OCI-LY1 (cell line): Measurements from ENCODE around the gene HES5.

Source experiments
- H2AFZ ChIP-seq: fragments of 200-600 bp; sonication (generic), shearing (Covaris generic); 2 replicates; pipeline ENCODE4 v1.6.0; 2014; ENCODE audit warnings: antibody characterized with exemption, mild to moderate bottlenecking, low read length
- H3F3A ChIP-seq: fragments of 200-600 bp; sonication (generic), shearing (Covaris generic); 2 replicates; pipeline ENCODE4 v1.6.0; 2014; ENCODE audit warnings: mild to moderate bottlenecking, antibody characterized with exemption, low read length, moderate library complexity; ENCODE audit not compliant: insufficient read depth
- H3K27ac ChIP-seq: fragments of 200-600 bp; sonication (generic); 2 replicates; pipeline ENCODE4 v1.5.1; 2014; ENCODE audit warnings: low read length, mixed run types, mild to moderate bottlenecking, low read depth; ENCODE audit not compliant: poor library complexity, severe bottlenecking
- H3K27me3 ChIP-seq: fragments of 200-600 bp; sonication (generic); 2 replicates; pipeline ENCODE4 v1.6.0; 2014; ENCODE audit warnings: antibody characterized with exemption, mild to moderate bottlenecking, low read length, moderate library complexity; ENCODE audit not compliant: insufficient read depth
- H3K36me3 ChIP-seq: fragments of 200-600 bp; sonication (generic); 2 replicates; pipeline ENCODE4 v1.6.1; 2014; ENCODE audit warnings: mild to moderate bottlenecking, antibody characterized with exemption, low read length, moderate library complexity, mixed read lengths; ENCODE audit not compliant: insufficient read depth
- H3K4me1 ChIP-seq: fragments of 200-600 bp; sonication (generic); 2 replicates; pipeline ENCODE4 v1.5.1; 2014; ENCODE audit warnings: mild to moderate bottlenecking, low read length, moderate library complexity; ENCODE audit not compliant: insufficient read depth, severe bottlenecking
- H3K4me2 ChIP-seq: fragments of 200-600 bp; sonication (generic), shearing (Covaris generic); 2 replicates; pipeline ENCODE4 v1.6.1; 2014; ENCODE audit warnings: low read length
- H3K4me3 ChIP-seq: fragments of 200-600 bp; sonication (generic); 2 replicates; pipeline ENCODE4 v1.5.1; 2014; ENCODE audit warnings: low read length, low read depth, mild to moderate bottlenecking, mixed read lengths; ENCODE audit not compliant: poor library complexity, severe bottlenecking
- H3K79me2 ChIP-seq: fragments of 200-600 bp; shearing (Covaris generic); 2 replicates; pipeline ENCODE4 v1.6.1; 2016; ENCODE audit warnings: mixed run types, low read length, mixed read lengths; ENCODE audit not compliant: insufficient read depth
- H3K9ac ChIP-seq: fragments of 200-600 bp; sonication (generic), shearing (Covaris generic); 2 replicates; pipeline ENCODE4 v1.6.1; 2014; ENCODE audit warnings: mild to moderate bottlenecking, low read length, mixed read lengths
- H3K9me2 ChIP-seq: fragments of 200-600 bp; sonication (generic), shearing (Covaris generic); 2 replicates; pipeline ENCODE4 v1.6.1; 2014; ENCODE audit warnings: low read depth, mild to moderate bottlenecking, low read length, mixed read lengths
- H3K9me3 ChIP-seq: fragments of 200-600 bp; shearing (Covaris generic); 2 replicates; pipeline ENCODE4 v1.6.1; 2014; ENCODE audit warnings: low read length, mixed read lengths
- H4K20me1 ChIP-seq: fragments of 200-600 bp; sonication (generic), shearing (Covaris generic); 2 replicates; pipeline ENCODE4 v1.6.0; 2016; ENCODE audit warnings: mild to moderate bottlenecking, low read length; ENCODE audit not compliant: insufficient read depth
- CTCF ChIP-seq: fragments of 200-600 bp; sonication (generic), shearing (Covaris generic); IDR thresholded peaks from 2 replicates; pipeline ENCODE4 v1.5.1; 2017; ENCODE audit warnings: mild to moderate bottlenecking, antibody characterized with exemption, low read length, moderate library complexity, mixed read lengths
- EZH2 ChIP-seq: fragments of 200-600 bp; sonication (generic), shearing (Covaris generic); IDR thresholded peaks from 2 replicates; pipeline ENCODE4 v1.8.0; 2017; ENCODE audit warnings: borderline replicate concordance, mixed run types, mild to moderate bottlenecking, antibody characterized with exemption, low read length, moderate library complexity, mixed read lengths

Gene HES5

DNA sequence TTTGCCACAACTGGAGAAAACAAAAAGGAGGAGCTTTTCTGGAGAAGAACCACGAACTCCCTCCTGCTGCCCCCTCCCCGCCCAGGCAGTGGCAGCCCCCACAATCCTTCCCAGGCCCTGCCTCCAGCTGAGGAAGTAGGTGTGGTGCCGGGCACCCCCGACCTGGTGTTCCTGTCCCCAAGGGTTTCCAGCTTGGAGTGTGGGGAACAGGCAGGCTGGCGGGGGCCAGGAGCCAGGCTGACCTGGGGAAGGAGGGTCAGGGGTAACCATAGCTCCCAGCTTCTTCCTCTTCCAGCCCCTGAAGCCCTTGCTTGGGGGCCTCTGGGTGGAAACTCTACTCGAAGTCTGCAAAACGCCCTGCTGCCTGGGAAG is 4.2 kb upstream of the HES5 start:
- no peaks in the 10 kb centered on the region for H3K4me1 ChIP-seq
- H4K20me1 ChIP-seq: no peaks in the 10 kb centered on the region
- H3K9me2 ChIP-seq: no peaks in the 10 kb centered on the region
- H3K79me2 ChIP-seq: no peaks in the 10 kb centered on the region
- 0 out of 2 replicates have a peak, but pooled peaks cover 15% of the 10 kb centered on the region for H3K27me3 ChIP-seq
- no peaks in the 10 kb centered on the region for H3K36me3 ChIP-seq
- no peak overlapping the region for H3K4me2 ChIP-seq
- H3K9me3 ChIP-seq: no peaks in the 10 kb centered on the region
- H3K27ac ChIP-seq: no peak overlapping the region
- no peak overlapping the region for H2AFZ ChIP-seq
- H3K9ac ChIP-seq: no peak overlapping the region
- no peak overlapping the region for H3K4me3 ChIP-seq
- TF ChIP-seq CTCF (no peak), EZH2 (no peak)
- no peaks in the 10 kb centered on the region for H3F3A ChIP-seq

- Histone ChIP-seq H3K9me3 (no peaks in the 10 kb centered on the region), H3K79me2 (no peaks in the 10 kb centered on the region), H3F3A (no peaks in the 10 kb centered on the region), H3K9ac (no peak overlapping the region), H3K4me2 (no peak overlapping the region), H3K4me1 (no peaks in the 10 kb centered on the region), H3K36me3 (no peaks in the 10 kb centered on the region), H3K27ac (no peak overlapping the region), H2AFZ (no peak overlapping the region), H3K4me3 (no peak overlapping the region), H3K9me2 (no peaks in the 10 kb centered on the region), H3K27me3 (0 out of 2 replicates have a peak, but pooled peaks cover 12% of the 10 kb centered on the region), H4K20me1 (no peaks in the 10 kb centered on the region)
- TF ChIP-seq EZH2 (no peak), CTCF (no peak)
These were observed 3.3 kb upstream of the HES5 start for GRCh38 chr1:2533365-2533764.

DNA sequence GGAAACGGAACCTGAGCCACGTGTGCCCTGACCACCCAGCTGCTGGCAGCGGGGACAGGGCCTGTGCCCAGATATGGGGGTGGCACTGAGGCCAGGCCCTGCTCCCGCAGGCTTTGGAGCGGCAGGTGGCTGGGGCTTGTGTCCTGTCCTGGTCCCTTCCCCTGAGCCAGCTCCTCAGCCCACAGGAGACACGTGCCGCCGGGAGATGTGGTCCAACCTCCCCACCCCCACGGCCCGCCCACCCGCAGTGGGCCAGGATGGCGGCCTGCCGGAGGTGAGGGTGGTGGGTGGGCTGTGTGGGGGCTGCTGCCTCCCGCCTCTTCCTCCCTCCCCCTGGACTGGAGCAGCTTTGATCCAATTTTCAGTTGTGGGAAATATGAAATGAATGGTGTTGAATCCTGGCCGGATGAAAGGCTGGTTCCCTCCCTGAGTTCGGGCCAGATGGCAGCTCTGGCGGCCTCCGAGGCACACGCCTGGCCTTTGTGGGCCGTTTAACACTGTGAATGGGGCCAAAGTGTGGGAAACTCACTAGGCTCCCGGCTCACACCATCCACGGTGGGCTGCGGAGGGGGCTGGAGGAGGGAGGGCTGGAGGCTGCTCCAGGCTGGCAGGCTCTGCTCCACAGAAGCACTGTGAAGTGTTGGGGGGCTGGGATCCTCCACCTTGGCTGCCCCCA is 2.6 kb upstream of the HES5 start:
- Histone ChIP-seq H3K27me3 (0 out of 2 replicates have a peak, but pooled peaks cover 9% of the 10 kb centered on the region), H3K27ac (no peak overlapping the region), H3K36me3 (no peaks in the 10 kb centered on the region), H2AFZ (no peak overlapping the region), H3F3A (no peaks in the 10 kb centered on the region), H3K4me2 (no peak overlapping the region), H4K20me1 (no peaks in the 10 kb centered on the region), H3K4me3 (no peak overlapping the region), H3K9me2 (no peaks in the 10 kb centered on the region), H3K79me2 (no peaks in the 10 kb centered on the region), H3K9ac (no peak overlapping the region), H3K4me1 (no peaks in the 10 kb centered on the region), H3K9me3 (no peaks in the 10 kb centered on the region)
- TF ChIP-seq EZH2 (no peak), CTCF (no peak)
